Gastrocnemius medialis (tissue), 4 donors: ENCODE measurements around the gene MDH2. TPM values are rescaled to one million over a fixed set of nuclear protein-coding genes. Genes with fewer than 3 reads are reported as not detected.
"Not testable (repeated sequence)": the region's sequence is repeated elsewhere in the genome, so short reads cannot be mapped to it uniquely, and the experiment has no call there.

Experiments used
- ATAC-seq, 2 donors: fragments of 150-250 bp; one replicate each; pipeline ENCODE4 v1.9.1; 2016
- DNase-seq, 2 donors: peaks; one replicate each; pipeline ENCODE4 v3.0.0-alpha.2; 2019
- H3K27ac ChIP-seq, 4 donors: fragments of 200-600 bp; sonication (generic); 1 replicate in 1 of 4; 2 replicates in 3 of 4; pipeline ENCODE4 v1.5.1; 2016 to 2018; ENCODE audit warnings: mild to moderate bottlenecking in 2 of 4, moderate library complexity in 1 of 4
- H3K27me3 ChIP-seq, 3 donors: fragments of 200-600 bp; sonication (generic) in 2 of 3; 1 replicate in 1 of 3; 2 replicates in 2 of 3; pipeline versions ENCODE4 v1.5.1 to v1.6.0; 2016 to 2019; ENCODE audit warnings: mild to moderate bottlenecking in 1 of 3, moderate library complexity in 1 of 3
- H3K36me3 ChIP-seq, 2 donors: fragments of 200-600 bp; sonication (generic) in 1 of 2; one replicate each; pipeline ENCODE4 v1.5.1; 2017 to 2018
- H3K4me1 ChIP-seq, 2 donors: fragments of 200-600 bp; sonication (generic) in 1 of 2; one replicate each; pipeline ENCODE4 v1.5.1; 2016 to 2017; ENCODE audit warnings: mild to moderate bottlenecking in 2 of 2
- H3K4me3 ChIP-seq, 4 donors: fragments of 200-600 bp; sonication (generic) in 3 of 4; 1 replicate in 1 of 4; 2 replicates in 3 of 4; pipeline ENCODE4 v1.5.1; 2016 to 2019; ENCODE audit warnings: mild to moderate bottlenecking in 2 of 4
- H3K9me3 ChIP-seq, 3 donors: fragments of 200-600 bp; sonication (generic) in 2 of 3; 1 replicate in 1 of 3; 2 replicates in 2 of 3; pipeline ENCODE4 v1.5.1; 2016 to 2019
- POLR2A ChIP-seq, 2 donors: fragments of 450-650 bp; IDR thresholded peaks; one replicate each; pipeline ENCODE4 v1.6.1; 2017; ENCODE audit warnings: antibody characterized with exemption in 2 of 2, mild to moderate bottlenecking in 2 of 2, moderate library complexity in 2 of 2
- in situ Hi-C, 4 donors: fragments of 200-750 bp; cut with MboI; loops; one replicate each; pipeline versions ENCODE4 v1.15.0 to v1.8.0; 2017; ENCODE audit warnings: low sequenced_read_pairs in 4 of 4
- intact Hi-C: fragments of 100-400 bp; cut with DNase I; formaldehyde crosslinking; loops from one replicate; pipeline ENCODE4 v1.15.1; 2023; ENCODE audit warnings: low total_unique reads
- total RNA-seq, 4 donors: library from RNA; depleted of rRNA; stranded (reverse); fragments of >200 nt; gene quantifications; one replicate each; pipeline versions ENCODE4 v1.1.0 to v1.2.3, GENCODE V29; 2016
- TF ChIP-seq, protein P1 (sequence below), 5 experiments: fragments of 450-650 bp in 3 of 5; fragments of 200-600 bp in 2 of 5; sonication (generic) in 2 of 5; IDR thresholded peaks in 4 of 5; conservative IDR thresholded peaks in 1 of 5; 1 replicate in 4 of 5; 2 replicates in 1 of 5; pipeline ENCODE4 v1.5.1; 2016 to 2019; ENCODE audit warnings: antibody characterized with exemption in 5 of 5, mild to moderate bottlenecking in 3 of 5, moderate library complexity in 3 of 5

MDH2 gene
- total RNA-seq, 4 donors from 2014 or later: 236 to 344 (median 284) TPM

DNA sequence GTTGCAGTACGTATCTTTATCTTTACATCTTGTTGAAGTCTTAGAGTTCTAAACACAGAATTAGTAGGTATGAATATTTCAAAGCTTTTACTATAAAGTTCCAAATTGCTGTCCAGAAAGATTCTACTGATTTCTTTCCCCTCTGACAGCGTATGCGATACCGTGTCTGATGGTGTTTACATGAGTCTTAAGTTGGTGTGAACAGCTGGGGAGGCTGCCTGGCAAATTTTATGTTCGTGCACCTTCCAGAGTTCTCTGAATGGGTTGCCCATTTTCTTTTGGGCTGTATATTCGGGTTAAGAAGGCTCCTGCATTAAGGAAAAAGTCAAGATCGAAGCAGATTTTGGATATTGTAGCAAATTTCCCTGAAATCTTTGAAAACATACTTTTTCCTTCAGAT, 8.3 kb downstream of the MDH2 start:
- ATAC-seq (no peak), DNase-seq (no peak)
- H3K27me3 ChIP-seq: no peaks in the 10 kb centered on the region
- no peak for TF ChIP-seq POLR2A (IDR thresholded peaks at IDR 0.05)
- TF ChIP-seq, protein P1, sequence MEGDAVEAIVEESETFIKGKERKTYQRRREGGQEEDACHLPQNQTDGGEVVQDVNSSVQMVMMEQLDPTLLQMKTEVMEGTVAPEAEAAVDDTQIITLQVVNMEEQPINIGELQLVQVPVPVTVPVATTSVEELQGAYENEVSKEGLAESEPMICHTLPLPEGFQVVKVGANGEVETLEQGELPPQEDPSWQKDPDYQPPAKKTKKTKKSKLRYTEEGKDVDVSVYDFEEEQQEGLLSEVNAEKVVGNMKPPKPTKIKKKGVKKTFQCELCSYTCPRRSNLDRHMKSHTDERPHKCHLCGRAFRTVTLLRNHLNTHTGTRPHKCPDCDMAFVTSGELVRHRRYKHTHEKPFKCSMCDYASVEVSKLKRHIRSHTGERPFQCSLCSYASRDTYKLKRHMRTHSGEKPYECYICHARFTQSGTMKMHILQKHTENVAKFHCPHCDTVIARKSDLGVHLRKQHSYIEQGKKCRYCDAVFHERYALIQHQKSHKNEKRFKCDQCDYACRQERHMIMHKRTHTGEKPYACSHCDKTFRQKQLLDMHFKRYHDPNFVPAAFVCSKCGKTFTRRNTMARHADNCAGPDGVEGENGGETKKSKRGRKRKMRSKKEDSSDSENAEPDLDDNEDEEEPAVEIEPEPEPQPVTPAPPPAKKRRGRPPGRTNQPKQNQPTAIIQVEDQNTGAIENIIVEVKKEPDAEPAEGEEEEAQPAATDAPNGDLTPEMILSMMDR (IDR thresholded peaks at IDR 0.05 in 4 of 5, conservative IDR thresholded peaks at IDR 0.05 in 1 of 5): no peak
- peak overlapping the region; percentile 62 to 94 (median 88) for H3K27ac ChIP-seq
- intact Hi-C loops (loop anchor here (10.0 kb wide), 1 partner anchor 109 kb away; no protein-coding TSS in a partner anchor), in situ Hi-C loops (no loop called here)
- no peaks in the 10 kb centered on the region for H3K9me3 ChIP-seq
- H3K4me3 ChIP-seq: no peak overlapping the region
- H3K4me1 ChIP-seq: peaks cover 54 to 74% of the 10 kb centered on the region in 2 donors
- H3K36me3 ChIP-seq: peaks cover 0 to 55% of the 10 kb centered on the region in 2 donors

DNA sequence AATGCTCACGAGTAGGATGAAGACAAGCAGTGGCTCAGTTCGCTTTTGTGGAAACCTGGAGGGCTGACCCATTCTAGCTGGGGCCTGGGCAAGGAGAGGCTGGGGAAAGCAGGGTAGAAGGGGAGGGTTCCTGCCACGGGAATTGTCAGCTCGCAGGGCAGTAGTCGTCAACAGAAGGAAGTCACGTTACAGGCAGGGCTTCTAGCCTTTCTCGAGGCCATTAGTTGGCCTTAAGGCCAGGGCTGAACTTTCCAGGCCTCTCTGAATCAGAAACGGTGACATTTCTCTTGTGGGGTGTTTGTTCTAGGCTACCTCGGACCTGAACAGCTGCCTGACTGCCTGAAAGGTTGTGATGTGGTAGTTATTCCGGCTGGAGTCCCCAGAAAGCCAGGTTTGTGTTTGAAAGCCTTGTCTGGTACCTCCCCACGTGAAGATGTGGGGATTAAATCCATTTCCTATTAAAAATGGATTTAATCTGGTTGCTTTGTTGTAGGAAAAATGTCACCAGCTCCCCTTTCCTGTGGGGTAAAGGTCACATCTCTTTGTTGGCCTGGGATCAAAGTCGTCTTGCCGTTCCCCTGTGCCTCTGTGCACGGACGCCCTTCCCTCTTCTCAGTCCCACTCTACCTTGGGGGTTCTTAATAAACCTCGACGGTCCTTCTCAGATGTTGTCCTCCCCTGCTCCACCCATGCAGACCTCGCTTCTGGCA, 9.4 kb downstream of the MDH2 start:
- Histone ChIP-seq H3K4me3 (no peak overlapping the region), H3K9me3 (no peaks in the 10 kb centered on the region), H3K36me3 (peaks cover 0 to 65% of the 10 kb centered on the region in 2 donors), H3K27ac (peak overlapping the region; percentile 62 to 94 (median 88)), H3K4me1 (peaks cover 51 to 68% of the 10 kb centered on the region in 2 donors), H3K27me3 (no peaks in the 10 kb centered on the region)
- no peak for DNase-seq
- intact Hi-C loops (loop anchor here (10.0 kb wide), 1 partner anchor 108 kb away; no protein-coding TSS in a partner anchor), in situ Hi-C loops (no loop called here)
- ATAC-seq: peak in 1 of 2 donors; percentile 4
- TF ChIP-seq, protein P1 (IDR thresholded peaks at IDR 0.05 in 4 of 5, conservative IDR thresholded peaks at IDR 0.05 in 1 of 5): no peak
- no peak for TF ChIP-seq POLR2A (IDR thresholded peaks at IDR 0.05)

DNA sequence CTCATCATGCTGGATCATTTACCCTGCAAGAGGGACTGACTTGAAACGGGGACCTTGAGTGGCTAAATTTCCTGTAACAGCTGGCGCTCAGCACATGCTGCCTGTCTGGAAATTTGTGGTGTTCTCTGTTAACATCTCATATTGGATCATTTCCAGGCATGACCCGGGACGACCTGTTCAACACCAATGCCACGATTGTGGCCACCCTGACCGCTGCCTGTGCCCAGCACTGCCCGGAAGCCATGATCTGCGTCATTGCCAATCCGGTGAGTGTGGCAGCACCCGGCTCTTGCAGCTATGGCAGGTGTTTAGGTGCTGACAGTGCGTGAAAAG, 9.9 kb downstream of the MDH2 start:
- in situ Hi-C loops (no loop called here), intact Hi-C loops (loop anchor here (10.0 kb wide), 1 partner anchor 107 kb away; no protein-coding TSS in a partner anchor)
- peak overlapping the region; percentile 62 to 94 (median 88) for H3K27ac ChIP-seq
- no peaks in the 10 kb centered on the region for H3K9me3 ChIP-seq
- TF ChIP-seq, protein P1 (IDR thresholded peaks at IDR 0.05 in 4 of 5, conservative IDR thresholded peaks at IDR 0.05 in 1 of 5): no peak
- no peak for TF ChIP-seq POLR2A (IDR thresholded peaks at IDR 0.05)
- H3K4me3 ChIP-seq: no peak overlapping the region
- DNase-seq (peak; percentile 65 to 89), ATAC-seq (peak; percentile 72 to 78)
- H3K36me3 ChIP-seq: peaks cover 0 to 70% of the 10 kb centered on the region in 2 donors
- no peaks in the 10 kb centered on the region for H3K27me3 ChIP-seq
- peaks cover 51 to 64% of the 10 kb centered on the region in 2 donors for H3K4me1 ChIP-seq

GRCh38 chr7:76058745-76059144, 10.8 kb downstream of the MDH2 start:
- DNase-seq, H3K9me3 ChIP-seq, H3K27me3 ChIP-seq, in situ Hi-C loops, H3K4me3 ChIP-seq, ATAC-seq: not testable (repeated sequence)
- intact Hi-C loops: loop anchor here (10.0 kb wide), 1 partner anchor 106 kb away; no protein-coding TSS in a partner anchor
- Histone ChIP-seq H3K27ac (peak overlapping the region; percentile 62 to 94 (median 88)), H3K36me3 (peaks cover 0 to 80% of the 10 kb centered on the region in 2 donors), H3K4me1 (peaks cover 46 to 55% of the 10 kb centered on the region in 2 donors)

DNA sequence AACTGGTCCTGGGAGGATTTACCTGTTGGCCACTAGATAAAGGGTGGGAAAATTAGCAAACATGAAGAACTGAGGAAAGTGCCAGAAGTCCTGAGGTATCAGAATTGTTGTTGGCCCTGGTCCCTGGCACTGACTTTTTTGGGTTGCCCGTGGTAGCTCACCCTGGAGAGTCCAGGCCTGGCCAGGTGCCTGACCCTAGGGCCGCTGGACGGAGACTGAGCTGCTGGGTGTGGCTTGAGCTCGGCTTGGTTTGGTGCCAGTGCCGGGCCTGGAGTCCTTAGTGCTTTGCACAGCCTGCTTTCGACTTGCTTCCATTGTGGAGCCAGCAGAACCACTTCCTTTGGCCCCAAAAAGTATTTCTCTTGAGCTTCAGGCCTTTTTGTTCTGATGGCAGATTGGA, 12.9 kb downstream of the MDH2 start:
- no peaks in the 10 kb centered on the region for H3K27me3 ChIP-seq
- no peak for TF ChIP-seq POLR2A (IDR thresholded peaks at IDR 0.05)
- TF ChIP-seq, protein P1 (IDR thresholded peaks at IDR 0.05 in 4 of 5, conservative IDR thresholded peaks at IDR 0.05 in 1 of 5): no peak
- intact Hi-C loops: no loop called here
- peaks cover 36 to 44% of the 10 kb centered on the region in 2 donors for H3K4me1 ChIP-seq
- peak in 1 of 2 donors; percentile 42 for ATAC-seq
- in situ Hi-C loops: no loop called here
- H3K9me3 ChIP-seq: no peaks in the 10 kb centered on the region
- DNase-seq: peak; percentile 40 to 81
- H3K27ac ChIP-seq: peak overlapping the region; percentile 69 to 94 (median 81)
- H3K36me3 ChIP-seq: peaks cover 8 to 93% of the 10 kb centered on the region in 2 donors
- H3K4me3 ChIP-seq: no peak overlapping the region
